ENCODE measurements around the gene AKT1.

The AKT1 gene

DNA sequence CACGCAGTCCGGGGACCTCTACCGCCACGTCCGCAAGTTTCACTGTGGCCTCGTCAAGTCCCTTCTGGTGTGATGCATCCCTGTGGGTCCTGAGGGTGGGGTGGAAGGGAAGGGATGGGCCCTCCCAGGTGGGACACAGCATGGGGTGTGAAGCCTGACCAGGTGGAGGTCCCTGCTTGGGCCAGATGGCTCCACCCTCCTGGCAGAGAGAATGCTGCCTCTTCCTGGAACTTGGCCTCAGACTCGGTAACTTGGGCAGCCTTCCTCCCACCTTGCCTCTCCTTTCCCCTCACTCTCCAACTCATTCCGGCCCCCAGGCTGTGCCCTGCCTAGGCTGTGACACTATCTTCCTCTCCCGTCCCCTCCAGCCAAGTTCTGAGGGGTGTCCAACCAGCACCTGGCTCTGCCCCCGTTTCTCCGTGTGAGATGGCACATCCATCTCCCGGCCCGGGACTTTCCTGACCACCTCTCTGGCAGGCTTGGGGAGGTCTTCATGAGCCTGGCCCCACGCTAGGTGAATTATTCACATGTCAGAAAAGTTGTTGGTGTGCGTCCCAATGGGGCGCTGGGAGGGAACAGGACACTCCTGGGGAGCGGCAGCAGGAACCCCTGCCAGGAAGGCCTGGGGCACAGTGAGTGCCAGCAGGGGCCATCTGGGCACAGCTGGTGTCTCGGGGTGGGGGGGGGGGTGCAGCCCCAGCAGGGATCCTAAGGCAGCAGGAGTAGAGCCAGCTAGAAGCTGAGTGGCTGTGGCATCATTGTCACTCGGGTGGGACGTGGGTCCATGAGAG is 7.0 kb upstream of the AKT1 start:
- H3K4me1 ChIP-seq, result peaks cover 5% of the 10 kb centered on the region
- no peak overlapping the region for H3K27ac ChIP-seq
- H3K36me3 ChIP-seq (ENCODE audit: control insufficient read depth, insufficient read depth, low read length), result no peaks in the 10 kb centered on the region
- H3K9ac ChIP-seq, result no peak overlapping the region
- TF ChIP-seq, protein P1, sequence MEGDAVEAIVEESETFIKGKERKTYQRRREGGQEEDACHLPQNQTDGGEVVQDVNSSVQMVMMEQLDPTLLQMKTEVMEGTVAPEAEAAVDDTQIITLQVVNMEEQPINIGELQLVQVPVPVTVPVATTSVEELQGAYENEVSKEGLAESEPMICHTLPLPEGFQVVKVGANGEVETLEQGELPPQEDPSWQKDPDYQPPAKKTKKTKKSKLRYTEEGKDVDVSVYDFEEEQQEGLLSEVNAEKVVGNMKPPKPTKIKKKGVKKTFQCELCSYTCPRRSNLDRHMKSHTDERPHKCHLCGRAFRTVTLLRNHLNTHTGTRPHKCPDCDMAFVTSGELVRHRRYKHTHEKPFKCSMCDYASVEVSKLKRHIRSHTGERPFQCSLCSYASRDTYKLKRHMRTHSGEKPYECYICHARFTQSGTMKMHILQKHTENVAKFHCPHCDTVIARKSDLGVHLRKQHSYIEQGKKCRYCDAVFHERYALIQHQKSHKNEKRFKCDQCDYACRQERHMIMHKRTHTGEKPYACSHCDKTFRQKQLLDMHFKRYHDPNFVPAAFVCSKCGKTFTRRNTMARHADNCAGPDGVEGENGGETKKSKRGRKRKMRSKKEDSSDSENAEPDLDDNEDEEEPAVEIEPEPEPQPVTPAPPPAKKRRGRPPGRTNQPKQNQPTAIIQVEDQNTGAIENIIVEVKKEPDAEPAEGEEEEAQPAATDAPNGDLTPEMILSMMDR (IDR thresholded peaks at IDR 0.05), result no peak
- no peaks in the 10 kb centered on the region for H3K9me3 ChIP-seq (ENCODE audit: control insufficient read depth, low read length)
- H3K4me3 ChIP-seq (ENCODE audit: low read depth, low read length), result no peak overlapping the region
- no peak overlapping the region for H3K4me2 ChIP-seq (ENCODE audit: low read length)
- no peak overlapping the region for H2AFZ ChIP-seq
- H3K27me3 ChIP-seq (ENCODE audit: control insufficient read depth, insufficient read depth, low read length), result no peaks in the 10 kb centered on the region
- H3K79me2 ChIP-seq, result no peaks in the 10 kb centered on the region

DNA sequence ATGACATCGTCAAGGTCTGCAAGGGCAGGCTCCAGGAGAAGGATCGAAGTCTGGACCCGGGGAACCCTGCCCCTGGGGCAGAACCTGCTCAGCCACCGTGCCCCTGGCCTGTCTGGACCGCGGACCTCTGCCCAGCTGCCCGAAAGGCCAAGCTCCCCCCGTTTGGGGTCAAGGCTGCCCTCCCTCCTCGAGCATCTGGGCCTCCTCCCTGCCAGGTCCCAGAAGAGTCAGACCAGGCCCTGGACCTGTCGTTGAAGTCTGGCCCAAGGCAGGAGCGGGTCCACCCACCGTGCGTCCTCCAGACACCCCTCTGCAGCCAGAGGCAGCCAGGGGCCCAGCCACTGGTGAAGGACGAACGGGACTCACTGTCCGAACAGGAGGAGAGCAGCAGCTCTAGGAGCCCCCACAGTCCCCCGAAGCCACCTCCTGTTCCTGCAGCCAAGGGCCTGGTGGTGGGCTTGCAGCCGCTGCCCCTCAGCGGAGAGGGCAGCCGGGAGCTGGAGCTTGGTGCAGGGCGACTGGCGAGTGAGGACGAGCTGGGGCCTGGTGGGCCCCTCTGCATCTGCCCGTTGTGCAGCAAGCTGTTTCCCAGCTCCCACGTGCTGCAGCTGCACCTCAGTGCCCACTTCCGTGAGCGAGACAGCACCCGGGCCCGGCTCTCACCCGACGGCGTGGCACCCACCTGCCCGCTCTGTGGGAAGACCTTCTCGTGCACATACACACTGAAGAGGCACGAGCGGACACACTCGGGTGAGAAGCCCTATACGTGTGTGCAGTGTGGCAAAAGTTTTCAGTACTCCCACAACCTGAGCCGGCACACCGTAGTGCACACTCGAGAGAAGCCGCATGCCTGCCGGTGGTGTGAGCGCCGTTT is 6.2 kb upstream of the AKT1 start:
- H3K27me3 ChIP-seq (ENCODE audit: control insufficient read depth, insufficient read depth, low read length), result no peaks in the 10 kb centered on the region
- no peak overlapping the region for H3K27ac ChIP-seq
- H3K4me2 ChIP-seq (ENCODE audit: low read length), result peak overlapping the region; percentile 84
- H3K4me3 ChIP-seq (ENCODE audit: low read depth, low read length), result peak overlapping the region; percentile 63
- H3K9me3 ChIP-seq (ENCODE audit: control insufficient read depth, low read length), result no peaks in the 10 kb centered on the region
- no peak overlapping the region for H3K9ac ChIP-seq
- H3K4me1 ChIP-seq, result peaks cover 8% of the 10 kb centered on the region
- no peaks in the 10 kb centered on the region for H3K36me3 ChIP-seq (ENCODE audit: control insufficient read depth, insufficient read depth, low read length)
- no peaks in the 10 kb centered on the region for H3K79me2 ChIP-seq
- TF ChIP-seq, protein P1 (IDR thresholded peaks at IDR 0.05), result no peak
- peak overlapping the region; percentile 97 for H2AFZ ChIP-seq

DNA sequence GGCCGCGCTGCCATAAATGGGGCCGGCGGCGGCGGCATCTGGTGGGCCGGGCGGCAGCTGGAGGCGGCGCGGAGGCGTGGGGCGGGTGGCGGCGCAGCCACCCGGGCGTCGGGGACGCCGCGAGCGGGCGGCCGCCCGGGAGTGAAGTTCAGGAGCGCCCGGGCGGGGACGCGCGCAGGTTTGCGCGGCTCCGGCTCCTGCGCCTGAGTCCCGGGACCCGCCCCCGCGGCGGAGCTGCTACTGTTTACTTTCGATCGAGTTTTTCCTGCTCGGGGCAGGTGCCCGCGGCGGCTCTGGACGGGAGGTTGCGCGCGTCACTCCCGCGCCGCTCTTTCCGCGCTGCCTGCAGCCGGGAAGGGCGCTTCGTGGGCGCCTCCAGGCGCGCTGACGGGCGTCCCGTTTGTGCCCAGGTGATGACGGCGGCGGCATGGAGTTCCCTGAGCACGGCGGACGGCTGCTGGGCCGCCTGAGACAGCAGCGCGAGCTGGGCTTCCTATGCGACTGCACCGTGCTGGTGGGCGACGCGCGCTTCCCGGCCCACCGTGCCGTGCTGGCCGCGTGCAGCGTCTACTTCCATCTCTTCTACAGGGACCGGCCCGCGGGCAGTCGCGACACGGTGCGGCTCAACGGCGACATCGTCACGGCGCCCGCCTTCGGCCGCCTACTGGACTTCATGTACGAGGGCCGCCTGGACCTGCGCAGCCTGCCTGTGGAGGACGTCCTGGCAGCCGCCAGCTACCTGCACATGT is 5.4 kb upstream of the AKT1 start, which contains the start of gene ZBTB42:
Gene ZBTB42 (plus strand): TSS at position 331 of the 749 bp plus-strand sequence. CDS start 97 bp downstream, at position 428.
- Histone ChIP-seq H2AFZ (peak within 1 kb of the TSS; percentile 97), H3K27ac (peak within 1 kb of the TSS; percentile 82), H3K4me3 (ENCODE audit: low read depth, low read length) (peak within 1 kb of the TSS; percentile 63), H3K79me2 (no peaks in the 10 kb centered on the region), H3K9me3 (ENCODE audit: control insufficient read depth, low read length) (no peaks in the 10 kb centered on the region), H3K36me3 (ENCODE audit: control insufficient read depth, insufficient read depth, low read length) (no peaks in the 10 kb centered on the region), H3K4me1 (peaks cover 9% of the 10 kb centered on the region), H3K27me3 (ENCODE audit: control insufficient read depth, insufficient read depth, low read length) (no peaks in the 10 kb centered on the region), H3K4me2 (ENCODE audit: low read length) (peak within 1 kb of the TSS; percentile 84), H3K9ac (no peak within 1 kb of the TSS)
- TF ChIP-seq, protein P1 (IDR thresholded peaks at IDR 0.05), result no peak

DNA sequence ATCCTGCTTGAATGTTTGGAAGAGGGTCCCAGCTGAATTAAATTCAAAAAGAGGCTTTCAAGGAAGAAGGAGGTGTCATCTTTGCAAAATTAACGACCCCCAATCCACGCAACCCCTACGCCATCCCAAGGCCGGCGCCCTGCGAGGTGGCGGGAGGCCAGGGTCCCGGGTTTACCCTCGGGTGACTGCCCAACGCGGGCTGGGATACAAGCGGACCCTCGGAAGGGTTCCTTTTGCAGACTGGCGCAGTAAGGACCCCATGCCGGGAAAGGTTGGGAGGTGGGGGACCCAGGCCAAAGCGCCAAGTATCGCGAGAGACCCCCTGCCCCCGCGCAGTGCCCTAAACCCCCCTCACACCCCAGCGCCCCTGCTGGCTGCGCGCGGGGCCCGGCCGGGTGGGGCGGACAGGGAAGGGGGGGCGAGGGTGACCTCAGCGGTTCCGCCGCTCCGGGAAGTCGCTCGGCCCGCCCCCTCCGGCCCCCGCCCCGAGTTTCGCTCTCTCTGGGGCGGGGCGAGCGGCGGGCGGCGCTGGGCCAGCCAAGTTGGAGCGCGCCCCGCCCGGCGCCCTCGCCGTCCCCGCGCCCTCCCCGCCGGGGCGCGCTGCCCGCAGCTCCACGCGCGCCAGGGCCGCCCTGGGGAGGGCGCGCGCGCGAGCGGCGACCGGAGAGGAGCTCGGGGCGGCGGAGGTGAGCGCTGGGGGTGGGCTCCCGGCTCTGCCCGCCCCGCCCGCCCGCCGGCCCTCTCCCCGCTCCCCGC is 4.6 kb upstream of the AKT1 start:
- Histone ChIP-seq H3K36me3 (ENCODE audit: control insufficient read depth, insufficient read depth, low read length) (no peaks in the 10 kb centered on the region), H3K27ac (peak overlapping the region; percentile 82), H3K27me3 (ENCODE audit: control insufficient read depth, insufficient read depth, low read length) (no peaks in the 10 kb centered on the region), H2AFZ (peak overlapping the region; percentile 78), H3K9me3 (ENCODE audit: control insufficient read depth, low read length) (no peaks in the 10 kb centered on the region), H3K9ac (no peak overlapping the region), H3K4me3 (ENCODE audit: low read depth, low read length) (peak overlapping the region; percentile 52), H3K4me2 (ENCODE audit: low read length) (peak overlapping the region; percentile 64), H3K79me2 (no peaks in the 10 kb centered on the region), H3K4me1 (peaks cover 11% of the 10 kb centered on the region)
- TF ChIP-seq, protein P1 (IDR thresholded peaks at IDR 0.05), result peak; percentile 26
